HG03060 (cell line): ENCODE results near the gene DCTPP1.
A peak's percentile ranks its signal among the peaks of the same experiment; 100 is the strongest.
"Not testable (repeated sequence)": the region's sequence is repeated elsewhere in the genome, so short reads cannot be mapped to it uniquely, and the experiment has no call there.

Source experiments
- ATAC-seq: cut with Tn5 transposase; IDR thresholded peaks from one replicate; pipeline ENCODE4 v1.9.1; 2021; ENCODE audit warnings: low read depth, moderate number of reproducible peaks; ENCODE audit not compliant: unreplicated experiment

Gene DCTPP1

GRCh38 chr16:30429678-30430427, at the start of gene DCTPP1:
Gene DCTPP1, minus strand, starts transcription at chr16:30430030. Its CDS starts 50 bp downstream, at chr16:30429980.
- ATAC-seq, result peak; percentile 93

GRCh38 chr16:30478766-30479478, 49.1 kb upstream of the DCTPP1 start:
- no peak for ATAC-seq

GRCh38 chr16:30477773-30478172, 47.9 kb upstream of the DCTPP1 start:
- not testable (repeated sequence) for ATAC-seq

- ATAC-seq, result no peak
These were observed 47.2 kb upstream of the DCTPP1 start for GRCh38 chr16:30476991-30477390.

GRCh38 chr16:30474684-30475083, 44.9 kb upstream of the DCTPP1 start:
- ATAC-seq, result no peak

- ATAC-seq, result no peak
These were observed 44.2 kb upstream of the DCTPP1 start for GRCh38 chr16:30474074-30474452.

GRCh38 chr16:30473231-30474073, 43.6 kb upstream of the DCTPP1 start:
- ATAC-seq, result no peak

- ATAC-seq, result peak; percentile 42
These were observed 42.6 kb upstream of the DCTPP1 start, which contains the start of gene ITGAL for GRCh38 chr16:30472328-30472942. Gene ITGAL, plus strand, starts transcription at chr16:30472742. Its CDS starts 96 bp downstream, at chr16:30472838.

GRCh38 chr16:30470632-30470995, 40.8 kb upstream of the DCTPP1 start:
- no peak for ATAC-seq

GRCh38 chr16:30470170-30470512, 40.3 kb upstream of the DCTPP1 start:
- ATAC-seq, result no peak

- ATAC-seq, result no peak
These were observed 34.2 kb upstream of the DCTPP1 start for GRCh38 chr16:30464078-30464477.

GRCh38 chr16:30461426-30461825, 31.6 kb upstream of the DCTPP1 start:
- ATAC-seq, result not testable (repeated sequence)

- ATAC-seq, result no peak
These were observed 29.6 kb upstream of the DCTPP1 start for GRCh38 chr16:30459456-30459855.

GRCh38 chr16:30458561-30459394, 28.9 kb upstream of the DCTPP1 start:
- peak; percentile 87 for ATAC-seq

- no peak for ATAC-seq
These were observed 28.1 kb upstream of the DCTPP1 start for GRCh38 chr16:30457743-30458560.

- no peak for ATAC-seq
These were observed 27.4 kb upstream of the DCTPP1 start for GRCh38 chr16:30457256-30457655.

- no peak for ATAC-seq
These were observed 26.5 kb upstream of the DCTPP1 start for GRCh38 chr16:30456302-30456701.

- ATAC-seq, result not testable (repeated sequence)
These were observed 23.1 kb upstream of the DCTPP1 start for GRCh38 chr16:30452709-30453580.
